NB4 (cell line): ENCODE results near the gene TMEM176B.

ENCODE experiments used
- CTCF ChIP-seq: IDR thresholded peaks from one replicate; pipeline ENCODE4 v1.5.1; 2012; ENCODE audit warnings: low read depth, low read length
- MYC ChIP-seq: IDR thresholded peaks from 2 replicates; pipeline ENCODE4 v1.6.1; 2011; ENCODE audit warnings: low read depth, low read length
- POLR2A ChIP-seq: IDR thresholded peaks from 2 replicates; pipeline ENCODE4 v1.6.1; 2011; ENCODE audit warnings: mild to moderate bottlenecking; ENCODE audit not compliant: insufficient read length; ENCODE audit errors: extremely low read depth

- TF ChIP-seq CTCF = no peak
- no peak for TF ChIP-seq MYC
- TF ChIP-seq POLR2A = no peak
Measured at GRCh38 chr7:150745876-150746275, 54.3 kb downstream of the TMEM176B start.
